Neuronal stem cell (in vitro differentiated cells): ENCODE results near the gene CCDC32.

Source experiments
- DNase-seq: peaks from one replicate; pipeline ENCODE4 v3.0.0-alpha.2; 2013; ENCODE audit warnings: low spot score
- H2AFZ ChIP-seq: one replicate; pipeline ENCODE4 v1.6.1; 2013; ENCODE audit warnings: mild to moderate bottlenecking, low read length, inconsistent platforms
- H2AK5ac ChIP-seq: 2 replicates; pipeline ENCODE4 v1.6.1; 2013; ENCODE audit warnings: low read depth, mild to moderate bottlenecking, inconsistent platforms, low read length, moderate library complexity, mixed read lengths
- H2BK120ac ChIP-seq: 2 replicates; pipeline ENCODE4 v1.6.1; 2013; ENCODE audit warnings: low read depth, mild to moderate bottlenecking, inconsistent platforms, low read length, moderate library complexity, mixed read lengths
- H2BK12ac ChIP-seq: one replicate; pipeline ENCODE4 v1.6.1; 2013; ENCODE audit warnings: low read length, inconsistent platforms
- H2BK15ac ChIP-seq: 2 replicates; pipeline ENCODE4 v1.6.1; 2013; ENCODE audit warnings: mild to moderate bottlenecking, low read length, inconsistent platforms, mixed read lengths
- H2BK5ac ChIP-seq: one replicate; pipeline ENCODE4 v1.6.1; 2013; ENCODE audit warnings: inconsistent platforms, mild to moderate bottlenecking, low read length, moderate library complexity
- H3K14ac ChIP-seq: one replicate; pipeline ENCODE4 v1.6.1; 2013; ENCODE audit warnings: low read length, inconsistent platforms
- H3K18ac ChIP-seq: 2 replicates; pipeline ENCODE4 v1.6.1; 2013; ENCODE audit warnings: low read length, inconsistent platforms
- H3K23ac ChIP-seq: 2 replicates; pipeline ENCODE4 v1.6.1; 2013; ENCODE audit warnings: low read depth, mild to moderate bottlenecking, mixed read lengths, low read length, inconsistent platforms; ENCODE audit not compliant: poor library complexity
- H3K27ac ChIP-seq: replicated peaks from 3 replicates; pipeline ENCODE4 v1.5.1; 2013; ENCODE audit warnings: low read length, inconsistent platforms
- H3K27me3 ChIP-seq, 3 experiments: 2 replicates each; pipeline ENCODE4 v1.6.1; 2013; ENCODE audit warnings: low read length in 3 of 3, mild to moderate bottlenecking in 2 of 3, inconsistent platforms in 1 of 3, low read depth in 1 of 3, mixed read lengths in 1 of 3, moderate library complexity in 1 of 3; ENCODE audit not compliant: control insufficient read depth in 3 of 3, insufficient read depth in 3 of 3
- H3K36me3 ChIP-seq, 2 donors: replicated peaks in 1 of 2; 2 replicates each; pipeline ENCODE4 v1.6.1; 2013; ENCODE audit warnings: low read length in 2 of 2; ENCODE audit not compliant: control insufficient read depth in 2 of 2, insufficient read depth in 2 of 2
- H3K4ac ChIP-seq: 2 replicates; pipeline ENCODE4 v1.6.1; 2013; ENCODE audit warnings: inconsistent platforms, mild to moderate bottlenecking, low read length, moderate library complexity
- H3K4me1 ChIP-seq, 2 donors: 1 replicate in 1 of 2; 2 replicates in 1 of 2; pipeline ENCODE4 v1.6.1; 2013; ENCODE audit warnings: low read length in 2 of 2, low read depth in 1 of 2; ENCODE audit not compliant: control insufficient read depth in 2 of 2, insufficient read depth in 1 of 2
- H3K4me2 ChIP-seq: one replicate; pipeline ENCODE4 v1.6.1; 2013; ENCODE audit warnings: mild to moderate bottlenecking, low read length, inconsistent platforms; ENCODE audit not compliant: insufficient read depth, poor library complexity, severe bottlenecking
- H3K4me3 ChIP-seq, 2 donors: 2 replicates each; pipeline ENCODE4 v1.5.1; 2013; ENCODE audit warnings: low read length in 2 of 2, mild to moderate bottlenecking in 2 of 2, inconsistent platforms in 1 of 2, moderate library complexity in 1 of 2
- H3K79me1 ChIP-seq: one replicate; pipeline ENCODE4 v1.6.1; 2013; ENCODE audit warnings: low read depth, mild to moderate bottlenecking, inconsistent platforms, low read length, moderate library complexity
- H3K9ac ChIP-seq: one replicate; pipeline ENCODE4 v1.6.1; 2013; ENCODE audit warnings: mild to moderate bottlenecking, low read depth, low read length, inconsistent platforms; ENCODE audit not compliant: poor library complexity
- H3K9me3 ChIP-seq, 2 donors: replicated peaks in 1 of 2; 2 replicates each; pipeline versions ENCODE3 to v1.6.1; 2013; ENCODE audit warnings: low read length in 2 of 2, mild to moderate bottlenecking in 2 of 2, inconsistent platforms in 1 of 2, low read depth in 1 of 2, mixed read lengths in 1 of 2, moderate library complexity in 1 of 2; ENCODE audit not compliant: control insufficient read depth in 2 of 2, insufficient read depth in 1 of 2
- H4K8ac ChIP-seq: one replicate; pipeline ENCODE4 v1.6.1; 2013; ENCODE audit warnings: low read depth, mild to moderate bottlenecking, inconsistent platforms, low read length, moderate library complexity
- H4K91ac ChIP-seq: one replicate; pipeline ENCODE4 v1.6.1; 2013; ENCODE audit warnings: low read length, low read depth, mild to moderate bottlenecking, inconsistent platforms; ENCODE audit not compliant: poor library complexity
- WGBS, 2 donors: extraction: QIAGEN DNeasy Blood & Tissue Kit; methylation state at CpG; one replicate each; pipeline ENCODE4 v1.1.7; 2013; ENCODE audit warnings: missing lambda C conversion rate in 2 of 2, mixed read lengths in 1 of 2; ENCODE audit not compliant: insufficient read length in 2 of 2, insufficient replicate concordance in 1 of 2; ENCODE audit errors: extremely low coverage in 2 of 2; 5-methylcytosine and 5-hydroxymethylcytosine counted together

CCDC32 gene

GRCh38 chr15:40562691-40563090, 2.2 kb downstream of the CCDC32 start:
- Histone ChIP-seq H3K4ac (no peak overlapping the region), H3K9ac (no peak overlapping the region), H3K27ac (no peak overlapping the region), H3K4me3 (no peak overlapping the region), H4K8ac (no peak overlapping the region), H2AFZ (no peak overlapping the region), H3K27me3 (no peaks in the 10 kb centered on the region), H2BK120ac (no peak overlapping the region), H2BK12ac (no peak overlapping the region), H2AK5ac (no peak overlapping the region), H3K18ac (no peak overlapping the region), H3K36me3 (peaks cover 0 to 10% of the 10 kb centered on the region in 2 donors), H3K9me3 (no peaks in the 10 kb centered on the region), H2BK5ac (no peak overlapping the region), H3K4me2 (no peak overlapping the region), H4K91ac (no peak overlapping the region), H3K79me1 (no peaks in the 10 kb centered on the region), H3K4me1 (peaks cover 0 to 5% of the 10 kb centered on the region in 2 donors), H2BK15ac (no peak overlapping the region), H3K23ac (no peak overlapping the region), H3K14ac (no peak overlapping the region)
- DNase-seq = no peak
- WGBS, 2 donors = no CpG with 5 or more reads among the region's 2 CpGs

GRCh38 chr15:40558952-40559742, 5.7 kb downstream of the CCDC32 start:
- Histone ChIP-seq H2AK5ac (no peak overlapping the region), H3K23ac (no peak overlapping the region), H3K36me3 (peaks cover 0 to 25% of the 10 kb centered on the region in 2 donors), H4K8ac (no peak overlapping the region), H2BK120ac (no peak overlapping the region), H3K4me2 (no peak overlapping the region), H3K27me3 (no peaks in the 10 kb centered on the region), H3K27ac (no peak overlapping the region), H3K79me1 (no peaks in the 10 kb centered on the region), H3K18ac (no peak overlapping the region), H3K14ac (no peak overlapping the region), H2BK5ac (no peak overlapping the region), H2BK15ac (no peak overlapping the region), H2AFZ (no peak overlapping the region), H4K91ac (no peak overlapping the region), H3K4me3 (no peak overlapping the region), H3K9me3 (no peaks in the 10 kb centered on the region), H3K4ac (no peak overlapping the region), H2BK12ac (no peak overlapping the region), H3K9ac (no peak overlapping the region), H3K4me1 (peaks cover 1 to 7% of the 10 kb centered on the region in 2 donors)
- WGBS, 2 donors = no CpG with 5 or more reads among the region's 6 CpGs
- no peak for DNase-seq

- Histone ChIP-seq H2BK15ac (no peak overlapping the region), H2AK5ac (no peak overlapping the region), H3K36me3 (peaks cover 0 to 28% of the 10 kb centered on the region in 2 donors), H3K4me3 (no peak overlapping the region), H3K27ac (no peak overlapping the region), H2BK5ac (no peak overlapping the region), H3K14ac (no peak overlapping the region), H3K18ac (no peak overlapping the region), H4K8ac (no peak overlapping the region), H2BK12ac (no peak overlapping the region), H2AFZ (no peak overlapping the region), H3K4ac (no peak overlapping the region), H2BK120ac (no peak overlapping the region), H3K4me2 (no peak overlapping the region), H3K27me3 (no peaks in the 10 kb centered on the region), H3K9ac (no peak overlapping the region), H3K23ac (no peak overlapping the region), H3K79me1 (no peaks in the 10 kb centered on the region), H4K91ac (no peak overlapping the region), H3K4me1 (peaks cover 1 to 9% of the 10 kb centered on the region in 2 donors), H3K9me3 (no peaks in the 10 kb centered on the region)
- WGBS, 2 donors = no CpG with 5 or more reads among the region's 2 CpGs
- no peak for DNase-seq
These were observed 9.0 kb downstream of the CCDC32 start for GRCh38 chr15:40555876-40556275.

- Histone ChIP-seq H3K18ac (no peak overlapping the region), H3K9me3 (no peaks in the 10 kb centered on the region), H3K4ac (no peak overlapping the region), H3K4me3 (no peak overlapping the region), H3K27me3 (no peaks in the 10 kb centered on the region), H2BK12ac (no peak overlapping the region), H3K23ac (no peak overlapping the region), H2BK5ac (no peak overlapping the region), H3K4me2 (no peak overlapping the region), H4K8ac (no peak overlapping the region), H3K79me1 (no peaks in the 10 kb centered on the region), H3K36me3 (peaks cover 0 to 28% of the 10 kb centered on the region in 2 donors), H3K9ac (no peak overlapping the region), H2BK15ac (no peak overlapping the region), H3K27ac (no peak overlapping the region), H3K14ac (no peak overlapping the region), H4K91ac (no peak overlapping the region), H3K4me1 (peaks cover 1 to 9% of the 10 kb centered on the region in 2 donors), H2BK120ac (no peak overlapping the region), H2AFZ (no peak overlapping the region), H2AK5ac (no peak overlapping the region)
- WGBS, 2 donors = no CpG with 5 or more reads among the region's 4 CpGs
- DNase-seq = no peak
These were observed 10.7 kb downstream of the CCDC32 start for GRCh38 chr15:40554161-40554525.
